OCI-LY3 (cell line): ENCODE measurements around the gene SHROOM3.

Source experiments
- H2AFZ ChIP-seq: fragments of 200-600, 300-600 bp; shearing (Covaris generic); 2 replicates; pipeline ENCODE4 v1.6.0; 2014; ENCODE audit warnings: antibody characterized with exemption, low read depth, low read length
- H3K27ac ChIP-seq: fragments of 200-600, 300-600 bp; sonication (generic); 2 replicates; pipeline ENCODE4 v1.5.1; 2014; ENCODE audit warnings: mild to moderate bottlenecking, low read length, moderate library complexity, mixed read lengths
- H3K27me3 ChIP-seq: fragments of 200-600, 300-600 bp; sonication (generic); 2 replicates; pipeline ENCODE4 v1.6.1; 2014; ENCODE audit warnings: low read depth, low read length, mixed read lengths
- H3K36me3 ChIP-seq: fragments of 200-600, 300-600 bp; sonication (generic); replicated peaks from 2 replicates; pipeline ENCODE3; 2014; ENCODE audit warnings: low read depth, low read length, mixed read lengths
- H3K4me1 ChIP-seq: fragments of 300-600, 200-600 bp; sonication (generic); 2 replicates; pipeline ENCODE4 v1.6.1; 2014; ENCODE audit warnings: low read length, mixed read lengths
- H3K4me2 ChIP-seq: fragments of 200-600, 300-600 bp; sonication (generic); 2 replicates; pipeline ENCODE4 v1.6.1; 2014; ENCODE audit warnings: low read length, mixed read lengths
- H3K4me3 ChIP-seq: fragments of 300-600, 200-600 bp; sonication (generic); 2 replicates; pipeline ENCODE4 v1.5.1; 2014; ENCODE audit warnings: antibody characterized with exemption, mild to moderate bottlenecking, low read length, moderate library complexity
- H3K79me2 ChIP-seq: fragments of 300-600, 200-600 bp; shearing (Covaris generic); 2 replicates; pipeline ENCODE4 v1.6.1; 2014; ENCODE audit warnings: mild to moderate bottlenecking, low read length, mixed read lengths
- H3K9ac ChIP-seq: fragments of 300-600, 200-600 bp; shearing (Covaris generic); 2 replicates; pipeline ENCODE4 v1.6.0; 2014; ENCODE audit warnings: mild to moderate bottlenecking, low read length, moderate library complexity
- H3K9me3 ChIP-seq: fragments of 200-600, 300-600 bp; shearing (Covaris generic); 2 replicates; pipeline ENCODE4 v1.6.1; 2014; ENCODE audit warnings: low read length, mixed read lengths; ENCODE audit not compliant: insufficient read depth
- H4K20me1 ChIP-seq: fragments of 200-600, 300-600 bp; sonication (generic); 2 replicates; pipeline ENCODE4 v1.6.1; 2016; ENCODE audit warnings: low read length, mixed read lengths; ENCODE audit not compliant: insufficient read depth
- EZH2phosphoT487 ChIP-seq: fragments of 200-600 bp; shearing (Covaris generic); IDR thresholded peaks from 2 replicates; pipeline ENCODE4 v1.6.1; 2018; ENCODE audit warnings: antibody characterized with exemption, mixed run types, low read depth
- TF ChIP-seq, protein P1 (sequence below): fragments of 200-600, 300-600 bp; sonication (generic); IDR thresholded peaks from 2 replicates; pipeline ENCODE4 v1.5.1; 2014; ENCODE audit warnings: antibody characterized with exemption, low read length, low read depth

SHROOM3 gene

DNA sequence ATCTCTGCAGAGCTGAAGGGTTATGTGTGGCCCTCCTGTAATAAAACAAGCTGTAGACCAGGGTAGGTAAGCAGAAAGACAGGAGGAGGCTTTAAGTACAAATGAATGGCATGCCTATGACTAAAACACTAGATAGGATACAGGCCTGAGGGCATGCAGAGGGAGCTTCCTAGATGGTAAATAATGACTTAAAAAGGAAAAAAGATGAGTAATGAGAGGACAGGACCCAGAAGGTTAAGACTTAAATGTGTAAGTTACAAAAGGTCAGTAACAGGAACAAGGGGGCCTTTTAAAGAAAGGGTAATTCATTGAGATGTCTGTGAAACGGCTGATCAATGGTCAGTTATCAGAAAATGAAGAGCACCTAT is 268.1 kb downstream of the SHROOM3 start:
- no peaks in the 10 kb centered on the region for H4K20me1 ChIP-seq
- no peak overlapping the region for H3K4me2 ChIP-seq
- H3K9ac ChIP-seq = no peak overlapping the region
- H3K79me2 ChIP-seq = no peaks in the 10 kb centered on the region
- no peak for TF ChIP-seq EZH2phosphoT487
- H3K9me3 ChIP-seq = no peaks in the 10 kb centered on the region
- no peak overlapping the region for H3K27ac ChIP-seq
- H2AFZ ChIP-seq = no peak overlapping the region
- H3K4me1 ChIP-seq = no peaks in the 10 kb centered on the region
- H3K4me3 ChIP-seq = no peak overlapping the region
- no peaks in the 10 kb centered on the region for H3K36me3 ChIP-seq
- no peaks in the 10 kb centered on the region for H3K27me3 ChIP-seq

DNA sequence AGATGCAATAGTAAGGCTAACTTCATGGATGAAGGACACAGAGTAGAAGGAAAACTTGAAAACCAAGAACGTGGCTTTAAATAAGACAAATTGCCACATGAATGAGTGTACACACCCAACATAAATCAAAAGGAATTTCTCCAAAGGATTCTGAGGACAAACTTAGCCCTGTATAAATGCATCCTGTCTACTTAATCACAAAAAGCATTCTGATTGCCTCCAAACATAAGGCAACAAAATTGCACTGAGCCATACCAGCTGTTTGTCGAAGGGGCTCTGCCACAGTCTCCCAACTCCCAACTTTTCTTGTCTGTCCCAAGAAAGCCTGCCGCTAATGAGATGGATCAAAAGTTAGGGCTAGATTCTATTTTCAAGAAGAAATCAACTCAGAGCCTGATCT is 268.6 kb downstream of the SHROOM3 start:
- H3K27ac ChIP-seq = no peak overlapping the region
- H3K79me2 ChIP-seq = no peaks in the 10 kb centered on the region
- no peaks in the 10 kb centered on the region for H3K27me3 ChIP-seq
- no peaks in the 10 kb centered on the region for H3K36me3 ChIP-seq
- H4K20me1 ChIP-seq = no peaks in the 10 kb centered on the region
- no peaks in the 10 kb centered on the region for H3K4me1 ChIP-seq
- no peak overlapping the region for H3K4me2 ChIP-seq
- H3K9me3 ChIP-seq = no peaks in the 10 kb centered on the region
- no peak overlapping the region for H2AFZ ChIP-seq
- no peak overlapping the region for H3K4me3 ChIP-seq
- no peak overlapping the region for H3K9ac ChIP-seq
- TF ChIP-seq, protein P1, sequence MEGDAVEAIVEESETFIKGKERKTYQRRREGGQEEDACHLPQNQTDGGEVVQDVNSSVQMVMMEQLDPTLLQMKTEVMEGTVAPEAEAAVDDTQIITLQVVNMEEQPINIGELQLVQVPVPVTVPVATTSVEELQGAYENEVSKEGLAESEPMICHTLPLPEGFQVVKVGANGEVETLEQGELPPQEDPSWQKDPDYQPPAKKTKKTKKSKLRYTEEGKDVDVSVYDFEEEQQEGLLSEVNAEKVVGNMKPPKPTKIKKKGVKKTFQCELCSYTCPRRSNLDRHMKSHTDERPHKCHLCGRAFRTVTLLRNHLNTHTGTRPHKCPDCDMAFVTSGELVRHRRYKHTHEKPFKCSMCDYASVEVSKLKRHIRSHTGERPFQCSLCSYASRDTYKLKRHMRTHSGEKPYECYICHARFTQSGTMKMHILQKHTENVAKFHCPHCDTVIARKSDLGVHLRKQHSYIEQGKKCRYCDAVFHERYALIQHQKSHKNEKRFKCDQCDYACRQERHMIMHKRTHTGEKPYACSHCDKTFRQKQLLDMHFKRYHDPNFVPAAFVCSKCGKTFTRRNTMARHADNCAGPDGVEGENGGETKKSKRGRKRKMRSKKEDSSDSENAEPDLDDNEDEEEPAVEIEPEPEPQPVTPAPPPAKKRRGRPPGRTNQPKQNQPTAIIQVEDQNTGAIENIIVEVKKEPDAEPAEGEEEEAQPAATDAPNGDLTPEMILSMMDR = no peak
- no peak for TF ChIP-seq EZH2phosphoT487

DNA sequence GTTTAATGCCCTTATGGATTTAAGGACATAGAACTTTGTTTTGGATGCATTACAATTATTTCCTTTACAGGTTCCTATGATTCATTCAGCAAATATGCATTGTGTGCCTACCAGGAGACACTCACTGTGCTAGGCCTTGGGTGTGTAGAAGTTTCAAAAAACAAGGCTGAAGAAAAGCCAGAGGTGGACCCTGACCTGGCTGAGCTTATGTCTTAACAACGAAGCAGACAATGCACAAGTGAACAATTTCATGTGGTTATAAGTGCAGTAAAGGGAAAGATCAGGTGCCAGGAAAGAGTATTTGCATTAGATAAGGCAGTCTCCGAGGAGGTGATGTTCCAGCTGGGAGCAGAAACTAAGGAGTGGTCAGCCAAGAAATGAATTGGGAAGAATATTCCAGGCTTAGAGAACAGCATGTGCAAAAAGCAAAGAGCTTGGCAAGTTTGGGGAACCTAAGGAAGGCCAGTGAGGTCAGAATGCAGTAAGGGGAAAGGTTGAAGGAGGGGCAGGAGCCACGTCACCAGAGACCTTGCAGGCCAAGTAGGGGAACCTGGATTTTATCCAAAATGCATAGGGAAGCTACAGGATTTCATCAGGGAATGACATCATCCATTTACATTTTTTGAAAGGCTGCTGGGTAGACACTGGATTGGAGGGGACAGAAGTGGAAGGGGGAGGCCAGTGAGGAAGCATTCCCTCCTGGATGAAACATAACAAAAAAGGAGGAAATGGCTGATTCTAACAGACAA is 269.3 kb downstream of the SHROOM3 start:
- Histone ChIP-seq H4K20me1 (no peaks in the 10 kb centered on the region), H3K9ac (no peak overlapping the region), H2AFZ (no peak overlapping the region), H3K4me1 (no peaks in the 10 kb centered on the region), H3K4me3 (no peak overlapping the region), H3K27ac (no peak overlapping the region), H3K27me3 (no peaks in the 10 kb centered on the region), H3K36me3 (no peaks in the 10 kb centered on the region), H3K4me2 (no peak overlapping the region), H3K9me3 (no peaks in the 10 kb centered on the region), H3K79me2 (no peaks in the 10 kb centered on the region)
- TF ChIP-seq, protein P1 = no peak
- no peak for TF ChIP-seq EZH2phosphoT487

DNA sequence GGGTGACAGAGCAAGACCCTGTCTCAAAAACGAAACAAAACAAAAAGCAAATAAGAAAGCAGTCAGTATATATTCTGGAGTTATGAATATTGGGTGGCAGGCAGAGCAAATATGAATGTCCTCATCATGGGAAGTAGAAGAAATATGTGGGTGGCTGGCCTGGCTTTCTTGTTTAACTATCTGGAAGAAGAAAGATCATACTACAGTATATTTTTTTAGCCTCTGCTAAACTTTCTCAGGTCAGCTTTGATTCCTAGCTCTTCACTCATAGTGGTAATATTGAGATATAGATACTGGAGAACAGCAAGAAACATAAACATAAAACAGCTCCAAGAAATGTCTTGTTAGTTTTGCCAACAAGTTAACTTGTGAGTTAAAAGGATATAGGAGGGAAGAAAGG is 270.4 kb downstream of the SHROOM3 start:
- Histone ChIP-seq H3K36me3 (no peaks in the 10 kb centered on the region), H2AFZ (no peak overlapping the region), H3K4me2 (no peak overlapping the region), H3K27ac (no peak overlapping the region), H3K27me3 (no peaks in the 10 kb centered on the region), H3K9me3 (no peaks in the 10 kb centered on the region), H3K9ac (no peak overlapping the region), H4K20me1 (no peaks in the 10 kb centered on the region), H3K4me3 (no peak overlapping the region), H3K4me1 (no peaks in the 10 kb centered on the region), H3K79me2 (no peaks in the 10 kb centered on the region)
- TF ChIP-seq, protein P1 = no peak
- TF ChIP-seq EZH2phosphoT487 = no peak
